Measurements from ENCODE around the gene ZNF618. TPM values are rescaled to one million over a fixed set of nuclear protein-coding genes. Genes with fewer than 3 reads are reported as not detected.

ZNF618 gene
- total and polyA plus RNA-seq, 9 donors: 8.2 to 28.9 (median 18.3) TPM

GRCh38 chr9:114025196-114025753, 149.2 kb downstream of the ZNF618 start:
- no peak overlapping the region for H3K27ac ChIP-seq
- TF ChIP-seq CTCF (IDR thresholded peaks at IDR 0.05): no peak
- TF ChIP-seq EP300 (IDR thresholded peaks at IDR 0.05): no peak
- no peak for TF ChIP-seq POLR2A (IDR thresholded peaks at IDR 0.05)
- 54 to 85% (median 63%) methylated on average over 3 of the region's 3 CpGs for WGBS, 3 donors
- no peaks in the 10 kb centered on the region for H3K27me3 ChIP-seq
- H3K4me3 ChIP-seq: no peak overlapping the region
- H3K36me3 ChIP-seq: no peaks in the 10 kb centered on the region
- H3K4me1 ChIP-seq (ENCODE audit: insufficient read depth): no peaks in the 10 kb centered on the region
- no peaks in the 10 kb centered on the region for H3K9me3 ChIP-seq
- intact Hi-C loops (cut with DNase I): no loop called here
- DNase-seq: no peak

- Histone ChIP-seq H3K27ac (no peak overlapping the region), H3K4me3 (no peak overlapping the region), H3K4me1 (ENCODE audit: insufficient read depth) (no peaks in the 10 kb centered on the region), H3K27me3 (no peaks in the 10 kb centered on the region), H3K36me3 (no peaks in the 10 kb centered on the region), H3K9me3 (no peaks in the 10 kb centered on the region)
- intact Hi-C loops (cut with DNase I): no loop called here
- TF ChIP-seq EP300 (IDR thresholded peaks at IDR 0.05) (no peak), POLR2A (IDR thresholded peaks at IDR 0.05) (no peak), CTCF (IDR thresholded peaks at IDR 0.05) (no peak)
- no peak for DNase-seq
- WGBS, 3 donors: 96 to 99% (median 98%) methylated on average over 5 of the region's 5 CpGs
Observed at GRCh38 chr9:114025760-114026159, 149.7 kb downstream of the ZNF618 start.

GRCh38 chr9:114026335-114026734, 150.2 kb downstream of the ZNF618 start:
- no peak for DNase-seq
- TF ChIP-seq POLR2A (IDR thresholded peaks at IDR 0.05) (no peak), CTCF (IDR thresholded peaks at IDR 0.05) (no peak), EP300 (IDR thresholded peaks at IDR 0.05) (no peak)
- Histone ChIP-seq H3K4me3 (no peak overlapping the region), H3K27ac (no peak overlapping the region), H3K36me3 (no peaks in the 10 kb centered on the region), H3K4me1 (ENCODE audit: insufficient read depth) (no peaks in the 10 kb centered on the region), H3K9me3 (no peaks in the 10 kb centered on the region), H3K27me3 (no peaks in the 10 kb centered on the region)
- 52 to 74% (median 55%) methylated on average over 4 of the region's 4 CpGs for WGBS, 3 donors
- intact Hi-C loops (cut with DNase I): no loop called here

GRCh38 chr9:114027159-114027862, 151.2 kb downstream of the ZNF618 start:
- no peak for TF ChIP-seq POLR2A (IDR thresholded peaks at IDR 0.05)
- TF ChIP-seq EP300 (IDR thresholded peaks at IDR 0.05): no peak
- TF ChIP-seq CTCF (IDR thresholded peaks at IDR 0.05): no peak
- H3K4me3 ChIP-seq: no peak overlapping the region
- H3K27ac ChIP-seq: no peak overlapping the region
- H3K4me1 ChIP-seq (ENCODE audit: insufficient read depth): peaks cover 2% of the 10 kb centered on the region
- H3K36me3 ChIP-seq: no peaks in the 10 kb centered on the region
- 92% methylated on average over 13 of the region's 13 CpGs for WGBS, 3 donors
- no peaks in the 10 kb centered on the region for H3K27me3 ChIP-seq
- DNase-seq: peak in 1 of 5 donors; percentile 2
- intact Hi-C loops (cut with DNase I): no loop called here
- no peaks in the 10 kb centered on the region for H3K9me3 ChIP-seq

Measured in ovary (tissue), 9 donors.